Measurements from ENCODE around the gene PRR27. TPM values are rescaled to one million over a fixed set of nuclear protein-coding genes. Genes with fewer than 3 reads are reported as not detected.
"Not testable (repeated sequence)": the region's sequence is repeated elsewhere in the genome, so short reads cannot be mapped to it uniquely, and the experiment has no call there.

PRR27 gene
- total RNA-seq, 1 experiment from 2014 or later: not detected

DNA sequence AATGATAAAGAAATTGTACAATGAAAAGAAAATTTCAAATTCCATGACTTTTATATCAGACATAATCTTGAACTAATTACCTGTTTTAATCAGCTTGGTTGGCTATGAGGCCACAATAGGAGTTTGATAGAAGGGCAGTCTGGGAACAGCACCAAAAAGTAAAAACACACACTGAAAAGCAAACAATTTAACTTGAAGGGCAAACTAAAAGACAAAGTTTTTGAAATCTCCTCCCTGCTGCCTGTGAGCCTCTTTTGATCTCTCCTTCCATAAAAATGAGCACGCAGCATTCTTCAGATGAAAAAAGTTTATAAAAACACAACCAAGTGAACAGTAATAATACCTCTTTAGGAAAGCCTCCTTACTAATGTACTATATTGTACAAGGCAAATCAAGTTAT, 49.6 kb downstream of the PRR27 start:
- Histone ChIP-seq H3K36me3 (ENCODE audit: control insufficient read depth, insufficient read depth, low read length) (no peaks in the 10 kb centered on the region), H3K4me1 (peaks cover under 1% of the 10 kb centered on the region; the same call in 1 of the 2 replicates), H3K9me3 (no peaks in the 10 kb centered on the region), H3K27me3 (replicated peaks; ENCODE audit: control insufficient read depth, insufficient read depth, low read length) (no peaks in the 10 kb centered on the region), H3K4me3 (ENCODE audit: low read depth, low read length) (no peak overlapping the region)
- H3K27ac Mint-ChIP-seq (ENCODE audit: unreplicated experiment): no peak overlapping the region
- H3K27me3 Mint-ChIP-seq (ENCODE audit: insufficient read depth, unreplicated experiment): no peaks in the 10 kb centered on the region
- ChIA-PET CTCF (no interaction called here), POLR2A (no interaction called here)
- no peak for DNase-seq
- H3K4me1 Mint-ChIP-seq (ENCODE audit: low read depth, unreplicated experiment): peaks cover 12% of the 10 kb centered on the region
- BruUV-seq (replicated peaks): no TSS peak
- H3K4me3 Mint-ChIP-seq (ENCODE audit: unreplicated experiment): no peak overlapping the region
- no peaks in the 10 kb centered on the region for H3K36me3 Mint-ChIP-seq (ENCODE audit: insufficient read depth, unreplicated experiment)
- intact Hi-C loops (cut with micrococcal nuclease; ENCODE audit: unreplicated experiment): no loop called here
- TF ChIP-seq, protein P1, sequence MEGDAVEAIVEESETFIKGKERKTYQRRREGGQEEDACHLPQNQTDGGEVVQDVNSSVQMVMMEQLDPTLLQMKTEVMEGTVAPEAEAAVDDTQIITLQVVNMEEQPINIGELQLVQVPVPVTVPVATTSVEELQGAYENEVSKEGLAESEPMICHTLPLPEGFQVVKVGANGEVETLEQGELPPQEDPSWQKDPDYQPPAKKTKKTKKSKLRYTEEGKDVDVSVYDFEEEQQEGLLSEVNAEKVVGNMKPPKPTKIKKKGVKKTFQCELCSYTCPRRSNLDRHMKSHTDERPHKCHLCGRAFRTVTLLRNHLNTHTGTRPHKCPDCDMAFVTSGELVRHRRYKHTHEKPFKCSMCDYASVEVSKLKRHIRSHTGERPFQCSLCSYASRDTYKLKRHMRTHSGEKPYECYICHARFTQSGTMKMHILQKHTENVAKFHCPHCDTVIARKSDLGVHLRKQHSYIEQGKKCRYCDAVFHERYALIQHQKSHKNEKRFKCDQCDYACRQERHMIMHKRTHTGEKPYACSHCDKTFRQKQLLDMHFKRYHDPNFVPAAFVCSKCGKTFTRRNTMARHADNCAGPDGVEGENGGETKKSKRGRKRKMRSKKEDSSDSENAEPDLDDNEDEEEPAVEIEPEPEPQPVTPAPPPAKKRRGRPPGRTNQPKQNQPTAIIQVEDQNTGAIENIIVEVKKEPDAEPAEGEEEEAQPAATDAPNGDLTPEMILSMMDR (IDR thresholded peaks at IDR 0.05; ENCODE audit: insufficient read depth in 1 of 2, low read depth in 1 of 2, low read length in 1 of 2, severe bottlenecking in 1 of 2, unreplicated experiment in 1 of 2): no peak
- no peaks in the 10 kb centered on the region for H3K9me3 Mint-ChIP-seq (ENCODE audit: unreplicated experiment)

DNA sequence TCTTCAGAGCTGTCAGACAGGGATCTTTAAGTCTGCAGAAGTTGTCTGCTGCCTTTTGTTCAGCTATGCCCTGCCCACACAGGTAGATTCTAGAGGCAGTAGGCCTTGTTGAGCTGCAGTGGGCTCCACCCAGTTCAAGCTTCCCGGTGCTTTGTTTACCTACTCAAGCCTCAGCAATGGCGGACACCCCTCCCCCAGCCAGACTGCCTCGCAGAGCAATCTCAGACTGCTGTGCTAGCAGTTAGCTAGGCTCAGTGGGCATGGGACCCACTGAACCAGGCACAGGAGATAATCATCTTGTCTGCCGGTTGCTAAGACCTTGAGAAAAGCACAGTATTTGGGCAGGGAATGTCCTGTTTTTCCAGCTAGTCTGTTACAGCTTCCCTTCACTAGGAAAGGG, 58.7 kb downstream of the PRR27 start:
- H3K36me3 Mint-ChIP-seq (ENCODE audit: insufficient read depth, unreplicated experiment); POLR2A ChIA-PET; H3K4me1 Mint-ChIP-seq (ENCODE audit: low read depth, unreplicated experiment); H3K27me3 ChIP-seq (replicated peaks; ENCODE audit: control insufficient read depth, insufficient read depth, low read length); DNase-seq; H3K36me3 ChIP-seq (ENCODE audit: control insufficient read depth, insufficient read depth, low read length); H3K27me3 Mint-ChIP-seq (ENCODE audit: insufficient read depth, unreplicated experiment); H3K4me3 Mint-ChIP-seq (ENCODE audit: unreplicated experiment); BruUV-seq (replicated peaks); H3K27ac Mint-ChIP-seq (ENCODE audit: unreplicated experiment); H3K9me3 ChIP-seq; CTCF ChIA-PET; intact Hi-C loops (cut with micrococcal nuclease; ENCODE audit: unreplicated experiment); H3K4me3 ChIP-seq (ENCODE audit: low read depth, low read length); H3K4me1 ChIP-seq: not testable (repeated sequence)
- peaks cover 23% of the 10 kb centered on the region for H3K9me3 Mint-ChIP-seq (ENCODE audit: unreplicated experiment)

Other genes starting within 250 kb of the PRR27 start
- gene CSN1S1, start 223.2 kb upstream of the PRR27 start, total RNA-seq (2022): not detected in 2 replicates
- gene CSN2, start 188.5 kb upstream of the PRR27 start, total RNA-seq (2022): not detected in 2 replicates
- gene STATH, start 158.3 kb upstream of the PRR27 start, total RNA-seq (2022): not detected in 2 replicates
- not detected in 2 replicates for gene HTN3, start 125.8 kb upstream of the PRR27 start, total RNA-seq (2022)
- gene HTN1, start 103.8 kb upstream of the PRR27 start, total RNA-seq (2022): not detected in 2 replicates
- gene ODAM, start 41.5 kb downstream of the PRR27 start, total RNA-seq (2022): 11.1 and 15.1 TPM in 2 replicates
- gene FDCSP, start 71.9 kb downstream of the PRR27 start, total RNA-seq (2022): not detected in 2 replicates
- gene CSN3, start 88.4 kb downstream of the PRR27 start, total RNA-seq (2022): not detected in 2 replicates
- gene CABS1, start 180.7 kb downstream of the PRR27 start, total RNA-seq (2022): not detected in 2 replicates
- gene SMR3A, start 206.5 kb downstream of the PRR27 start, total RNA-seq (2022): not detected in 2 replicates
- not detected in 2 replicates for gene SMR3B, start 228.9 kb downstream of the PRR27 start, total RNA-seq (2022)
- not detected in 2 replicates for gene OPRPN, start 243.7 kb downstream of the PRR27 start, total RNA-seq (2022)

Data from Caco-2 (cell line).